HG03025 (cell line): ENCODE measurements around the gene UBA6.
A peak's percentile ranks its signal among the peaks of the same experiment; 100 is the strongest.
"Not testable (repeated sequence)": the region's sequence is repeated elsewhere in the genome, so short reads cannot be mapped to it uniquely, and the experiment has no call there.

Experiments used
- ATAC-seq: cut with Tn5 transposase; IDR thresholded peaks from one replicate; pipeline ENCODE4 v1.9.1; 2021; ENCODE audit warnings: mild to moderate bottlenecking, moderate library complexity; ENCODE audit not compliant: unreplicated experiment, low FRiP score

UBA6 gene

DNA sequence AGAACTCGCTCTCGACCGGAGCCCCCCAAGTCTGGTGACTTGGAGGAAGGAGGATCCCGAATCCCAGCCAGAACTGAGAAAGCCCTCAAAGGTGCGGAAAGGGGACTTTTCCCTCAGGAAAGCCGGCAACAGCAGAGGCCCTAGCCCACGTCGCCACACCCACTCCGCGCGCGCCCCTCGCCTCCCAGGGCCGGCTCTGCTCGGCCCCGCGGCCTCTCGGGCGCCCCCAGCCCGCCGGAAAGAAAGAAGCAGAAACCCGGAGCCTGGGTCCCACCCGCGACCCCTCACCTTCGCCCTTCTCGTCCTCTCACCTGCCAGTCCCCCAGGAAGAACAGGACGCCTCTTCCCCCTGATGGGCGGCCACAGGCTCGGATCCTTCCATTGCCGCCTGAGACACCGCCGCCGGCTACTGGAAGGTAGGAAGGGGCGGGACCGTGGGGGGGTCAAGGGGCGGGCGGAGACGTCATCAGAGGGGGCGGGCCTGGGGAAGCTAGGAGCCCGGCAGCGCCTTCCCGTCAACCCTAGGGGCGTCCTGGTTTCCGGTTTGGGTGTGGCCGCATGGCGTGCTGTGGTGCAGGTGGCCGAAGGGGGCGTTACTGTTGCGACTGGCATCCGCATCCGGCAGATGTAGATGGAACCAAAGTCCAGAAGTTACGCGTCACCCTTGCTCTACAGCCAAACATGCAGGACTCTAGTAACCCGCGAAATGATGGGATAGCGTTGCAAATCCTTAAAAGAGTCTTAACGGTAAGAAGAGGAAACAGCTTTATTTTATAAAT, at the start of gene UBA6:
Gene UBA6, minus strand, starts transcription at position 418 of the 779 bp plus-strand sequence. Its CDS starts 36 bp downstream, at position 382.
- peak; percentile 97 for ATAC-seq

DNA sequence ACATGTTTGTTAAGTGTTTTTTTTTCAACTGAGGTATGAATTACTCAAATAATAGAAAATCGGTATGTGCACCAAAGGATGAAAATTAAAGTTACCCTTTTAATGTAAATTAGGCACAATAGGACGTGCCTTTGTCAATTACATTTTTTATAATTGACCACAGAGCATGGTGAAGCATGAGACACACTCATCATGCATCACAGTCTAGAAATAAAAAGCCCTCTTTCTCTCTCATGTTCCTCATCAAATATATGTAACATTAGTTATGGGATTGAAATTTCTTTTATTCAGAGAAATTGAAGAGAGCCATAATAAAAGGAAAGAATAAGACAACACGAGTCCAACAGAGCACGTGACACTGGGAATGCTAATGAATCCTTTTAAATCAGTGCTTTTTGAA, 49.7 kb upstream of the UBA6 start:
- ATAC-seq, result no peak

DNA sequence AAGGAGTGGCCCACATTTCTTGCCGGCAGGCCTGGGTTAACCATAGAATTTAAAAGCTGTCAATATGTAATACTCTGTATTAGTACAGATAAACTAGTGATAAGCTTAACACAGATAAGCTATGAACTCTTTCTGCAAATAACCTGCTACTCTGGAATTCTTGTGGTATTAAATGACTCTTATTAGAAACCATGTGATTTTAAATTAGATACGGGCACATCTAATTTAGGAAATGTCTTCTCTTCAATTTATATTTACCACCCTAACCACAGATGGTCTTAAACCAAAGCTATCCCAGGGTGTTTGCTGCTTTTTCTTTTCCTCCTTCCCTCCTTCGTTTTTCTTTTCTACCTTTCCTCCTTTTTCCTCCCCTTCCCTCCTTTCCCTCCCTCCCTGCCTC, 48.3 kb upstream of the UBA6 start:
- no peak for ATAC-seq

DNA sequence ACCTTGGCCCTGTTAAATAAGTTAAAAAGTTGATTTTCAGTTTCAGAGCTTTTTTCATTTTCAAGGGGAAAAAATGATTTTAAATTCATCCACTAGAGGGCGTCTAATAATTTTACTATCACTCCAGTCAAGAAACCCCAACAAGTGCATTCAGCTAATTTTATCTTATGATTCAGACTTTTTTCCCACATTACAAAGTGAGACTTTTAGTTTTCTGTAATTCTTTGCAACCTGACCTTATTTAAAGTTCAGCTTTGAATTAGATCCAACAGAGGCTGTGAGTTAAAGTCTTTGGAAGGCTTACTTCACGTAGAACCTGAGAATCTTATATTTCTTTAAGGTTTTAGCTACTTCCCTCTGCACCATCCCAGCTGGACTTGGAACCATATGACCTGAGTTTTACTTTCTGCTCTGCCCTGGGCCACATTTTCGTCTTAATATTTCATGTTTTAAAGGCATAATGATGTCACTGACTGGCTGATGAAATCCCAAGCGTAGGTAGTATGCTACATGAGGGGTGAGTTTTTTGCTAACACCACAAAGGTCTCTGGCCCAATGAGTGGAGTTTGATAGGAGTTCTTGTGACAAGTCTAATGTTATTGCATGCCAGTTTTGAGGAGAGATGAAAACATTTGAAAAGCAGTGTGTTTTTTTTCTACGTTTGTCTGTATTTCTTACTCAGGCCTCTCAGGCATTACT, 46.0 kb upstream of the UBA6 start:
- no peak for ATAC-seq

DNA sequence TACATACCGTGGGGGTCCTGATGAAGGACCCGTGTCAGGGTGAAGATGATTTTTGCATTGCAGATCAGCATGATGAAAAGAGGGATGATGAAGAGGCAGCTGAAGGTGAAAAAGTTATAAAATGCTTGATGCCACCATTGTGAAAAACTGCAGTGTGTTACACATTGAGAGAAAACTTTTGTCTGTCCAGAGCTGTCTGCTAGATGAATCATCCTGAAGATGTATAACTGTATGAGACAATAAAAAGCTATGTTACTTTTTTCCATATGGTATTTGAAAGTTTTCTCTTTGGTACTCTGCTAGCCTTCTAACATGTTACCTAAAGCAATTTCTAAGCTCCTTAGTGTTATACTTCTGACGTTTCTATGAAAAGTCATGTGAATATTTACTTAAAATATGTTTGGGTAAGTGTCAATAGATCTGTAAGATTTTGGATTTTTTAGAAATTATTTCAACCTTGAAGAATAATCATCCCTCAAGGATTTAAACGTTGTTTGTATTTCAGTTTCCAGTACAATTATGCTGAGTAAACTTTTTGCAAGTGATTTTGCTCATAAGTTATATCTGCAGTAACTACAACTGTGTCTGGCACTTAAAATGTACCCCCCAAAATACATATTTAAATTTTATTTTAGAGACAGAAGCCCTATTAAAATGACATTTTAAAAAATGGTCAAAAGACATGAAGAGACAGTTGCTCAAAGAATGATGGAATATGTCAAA, 43.8 kb upstream of the UBA6 start:
- ATAC-seq, result no peak

DNA sequence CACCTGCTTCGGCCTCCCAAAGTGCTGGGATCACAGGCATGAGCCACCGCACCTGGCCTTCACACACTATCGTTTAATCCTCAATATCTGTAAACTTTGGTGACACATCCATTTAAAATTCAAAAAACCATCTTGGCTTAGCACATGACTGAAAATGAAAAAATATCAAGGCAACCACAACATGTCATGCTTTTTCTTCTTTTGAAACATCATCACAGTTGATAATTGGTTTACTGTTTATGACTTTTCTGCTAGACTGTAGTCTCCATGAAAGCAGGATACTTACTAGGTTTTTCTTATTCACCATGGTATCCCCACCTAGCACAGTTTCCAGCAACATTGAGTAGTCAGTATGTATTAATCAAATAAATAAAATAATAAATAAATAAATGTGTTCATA, 42.2 kb upstream of the UBA6 start:
- no peak for ATAC-seq

DNA sequence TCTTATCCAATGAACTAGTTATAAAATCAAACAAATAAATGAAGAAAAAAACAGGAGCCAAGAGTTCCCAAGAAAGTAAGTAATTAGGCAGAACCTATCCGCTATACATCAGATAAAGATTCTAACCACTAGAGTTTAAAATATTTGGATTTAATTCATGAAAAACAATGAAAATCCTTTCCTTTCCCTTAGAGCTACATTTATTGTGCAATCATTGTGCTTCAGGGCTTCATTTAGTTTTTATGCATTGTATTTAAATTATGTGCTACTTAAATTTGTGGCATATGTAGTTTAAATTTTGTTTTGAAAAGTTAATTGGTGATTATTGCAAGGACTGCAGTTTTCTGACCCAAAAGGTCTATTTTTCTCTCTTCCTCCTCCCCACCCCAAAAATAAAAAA, 35.3 kb upstream of the UBA6 start:
- ATAC-seq, result no peak

DNA sequence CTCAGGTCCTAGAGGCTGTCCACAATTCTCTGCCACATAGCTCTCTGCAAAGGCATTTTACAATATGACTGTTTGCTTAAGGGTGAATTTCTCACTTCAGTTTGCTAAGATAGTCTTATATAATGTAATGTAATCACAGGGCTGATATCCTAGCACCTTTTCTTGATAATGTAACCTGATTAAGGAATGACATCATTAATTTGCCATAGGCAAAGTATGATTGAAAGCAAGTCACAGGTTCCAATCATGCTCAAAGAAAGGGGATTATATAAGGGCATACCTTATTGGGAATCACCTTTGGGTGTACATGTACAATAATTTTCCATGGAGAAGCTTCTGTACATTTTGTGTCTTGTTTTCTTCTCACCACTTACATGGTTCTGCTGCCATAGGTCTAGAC, 34.4 kb upstream of the UBA6 start:
- no peak for ATAC-seq

DNA sequence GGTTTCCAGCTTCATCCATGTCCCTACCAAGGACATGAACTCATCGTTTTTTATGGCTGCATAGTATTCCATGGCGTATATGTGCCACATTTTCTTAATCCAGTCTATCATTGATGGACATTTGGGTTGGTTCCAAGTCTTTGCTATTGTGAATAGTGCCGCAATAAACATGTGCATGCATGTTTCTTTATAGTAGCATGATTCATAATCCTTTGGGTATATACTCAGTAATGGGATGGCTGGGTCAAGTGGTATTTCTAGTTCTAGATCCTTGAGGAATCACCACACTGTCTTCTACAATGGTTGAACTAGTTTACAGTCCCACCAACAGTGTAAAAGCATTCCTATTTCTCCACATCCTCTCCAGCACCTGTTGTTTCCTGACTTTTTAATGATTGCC, 29.6 kb upstream of the UBA6 start:
- ATAC-seq, result not testable (repeated sequence)

DNA sequence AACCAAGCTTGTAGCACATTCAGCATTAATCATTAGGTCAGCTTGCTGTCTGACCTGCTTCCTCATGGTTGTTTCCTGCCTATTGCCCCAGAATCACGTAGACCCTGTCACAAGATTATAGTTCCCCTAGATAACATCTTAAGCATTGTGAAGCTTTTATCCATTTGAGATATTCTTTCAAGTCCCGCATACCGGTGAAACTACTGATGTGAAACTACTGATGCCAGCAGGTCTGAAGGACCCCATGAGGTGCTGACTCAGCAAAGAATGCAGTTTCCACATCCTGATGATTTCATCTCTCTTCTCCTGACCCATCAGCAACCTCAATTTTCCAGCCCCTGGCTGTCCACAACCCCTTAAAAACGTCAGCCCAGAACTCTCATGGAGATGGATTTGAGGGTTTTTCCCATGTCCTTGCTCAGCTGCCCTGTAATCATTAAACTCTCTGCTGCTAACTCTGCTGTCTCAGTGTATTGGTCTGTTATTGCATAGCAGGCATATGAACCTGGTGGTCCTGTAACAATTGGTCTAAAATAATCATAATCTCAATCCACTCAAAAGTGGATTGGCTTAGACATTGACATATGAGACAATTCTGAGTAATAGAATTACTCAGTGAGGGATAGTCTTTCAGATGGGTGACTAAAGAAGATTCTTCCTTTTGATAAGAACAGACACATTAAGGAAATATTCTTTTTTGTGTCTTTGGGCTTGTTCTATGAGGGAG, 26.3 kb upstream of the UBA6 start:
- no peak for ATAC-seq

DNA sequence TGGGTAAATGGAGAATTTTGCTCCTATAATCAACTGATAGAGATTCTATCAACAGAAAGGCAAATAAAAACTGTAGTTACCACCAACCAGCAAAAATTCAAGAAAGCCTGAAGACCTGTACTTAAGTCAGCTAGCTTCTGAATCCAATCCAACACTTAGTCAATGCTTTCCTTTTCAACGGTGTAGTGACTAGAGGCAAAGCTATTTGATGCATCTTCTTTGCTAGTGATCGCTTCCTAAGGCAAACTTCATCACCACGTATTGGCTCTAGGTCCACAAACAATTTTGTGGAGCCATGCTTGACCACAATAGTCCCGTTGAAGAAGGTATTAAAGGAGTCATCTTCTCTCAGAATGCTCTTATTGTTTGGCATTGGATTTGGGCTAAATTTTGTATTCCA, 25.0 kb upstream of the UBA6 start:
- ATAC-seq, result no peak

DNA sequence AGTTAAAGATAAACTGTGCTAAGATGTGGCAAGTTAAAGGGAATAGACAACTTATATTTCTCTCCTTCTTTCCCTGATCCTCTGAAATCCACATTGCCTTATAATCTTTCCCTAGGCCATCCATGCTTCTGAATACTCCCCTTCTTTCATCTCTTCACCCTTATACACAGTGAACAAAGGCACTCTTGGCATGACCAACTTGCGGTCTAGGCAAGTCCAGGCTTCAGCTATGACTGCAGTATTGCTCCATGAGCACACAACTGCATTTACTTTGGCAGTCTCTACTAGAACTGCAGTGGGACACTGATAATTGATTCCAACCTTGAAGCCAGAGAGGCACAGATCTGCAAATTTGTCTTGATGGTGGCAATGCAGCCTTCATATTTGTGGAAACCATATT, 24.2 kb upstream of the UBA6 start:
- no peak for ATAC-seq

DNA sequence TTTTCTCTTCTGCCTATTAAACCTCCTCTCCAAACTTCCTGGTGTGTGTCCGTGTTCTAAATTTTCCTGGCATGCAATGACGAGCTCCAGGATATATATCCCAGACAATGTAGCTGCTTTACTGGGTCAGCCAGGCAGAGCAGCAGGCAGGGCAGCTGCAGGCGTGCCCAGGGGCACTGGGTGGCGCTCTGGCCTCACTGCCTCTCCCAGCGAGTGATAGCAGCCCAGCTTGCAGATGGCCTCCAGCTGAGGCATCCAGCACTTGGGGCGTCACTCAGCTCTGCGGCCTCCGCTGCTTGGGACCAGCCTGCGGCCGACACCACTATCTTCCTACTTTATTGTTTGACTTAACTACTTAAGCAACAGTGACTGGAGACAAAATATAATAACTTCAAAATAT, 23.0 kb upstream of the UBA6 start:
- ATAC-seq, result no peak

DNA sequence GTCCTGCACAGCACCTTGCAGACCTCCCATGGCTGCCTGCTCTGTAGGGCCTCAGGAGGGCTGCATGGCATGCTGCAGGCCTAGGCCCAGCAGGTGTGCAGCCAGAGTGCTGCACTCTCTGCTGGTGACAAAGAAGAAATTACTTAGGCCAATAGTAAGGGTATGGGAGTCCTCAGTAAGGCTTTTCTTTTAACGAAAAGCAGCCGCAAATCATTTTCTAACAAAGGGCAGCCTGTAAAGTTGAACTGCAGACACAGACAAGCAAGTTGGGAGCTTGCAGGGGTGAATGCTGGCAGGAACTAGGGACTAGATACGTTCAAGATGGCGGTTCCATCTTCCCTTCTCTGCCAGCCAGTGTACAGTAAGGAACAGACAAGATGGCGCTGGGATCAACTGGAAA, 22.4 kb upstream of the UBA6 start:
- no peak for ATAC-seq

DNA sequence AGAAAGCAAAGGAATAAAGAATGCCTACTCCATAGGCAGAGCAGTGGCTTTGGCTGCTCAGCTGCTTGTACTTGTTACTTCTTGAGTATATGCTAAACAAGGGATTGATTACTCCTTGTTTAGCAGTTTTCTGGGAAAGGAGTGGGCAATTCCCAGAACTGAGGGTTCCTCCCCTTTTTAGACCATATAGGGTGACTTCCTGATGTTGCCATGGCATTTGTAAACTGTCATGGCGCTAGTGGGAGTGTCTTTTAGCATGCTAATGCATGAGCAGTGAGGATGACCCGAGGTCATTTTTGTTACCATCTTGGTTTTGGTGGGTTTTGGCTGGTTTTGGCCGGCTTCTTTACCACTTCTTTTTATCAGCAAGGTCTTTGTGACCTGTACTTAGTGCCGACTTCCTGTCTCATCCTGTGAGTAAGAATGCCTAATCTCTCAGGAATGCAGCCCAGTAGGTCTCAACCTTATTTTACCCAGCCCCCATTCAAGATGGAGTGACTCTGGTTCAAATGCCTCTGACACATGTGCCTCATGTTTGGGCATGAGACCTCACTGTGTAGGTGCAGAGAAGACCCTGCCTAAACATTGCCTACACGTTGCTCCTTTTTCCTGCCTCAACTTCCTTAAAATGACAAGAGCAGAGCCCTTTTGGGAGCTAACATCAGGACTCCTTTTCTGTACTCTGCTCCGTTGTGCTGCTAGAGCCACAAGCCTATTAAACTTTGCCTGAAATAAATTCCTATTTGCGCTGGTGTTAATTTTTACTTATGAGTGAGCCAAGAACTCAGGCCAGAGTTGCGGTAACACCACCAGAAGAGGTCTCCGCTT, 21.0 kb upstream of the UBA6 start:
- no peak for ATAC-seq

DNA sequence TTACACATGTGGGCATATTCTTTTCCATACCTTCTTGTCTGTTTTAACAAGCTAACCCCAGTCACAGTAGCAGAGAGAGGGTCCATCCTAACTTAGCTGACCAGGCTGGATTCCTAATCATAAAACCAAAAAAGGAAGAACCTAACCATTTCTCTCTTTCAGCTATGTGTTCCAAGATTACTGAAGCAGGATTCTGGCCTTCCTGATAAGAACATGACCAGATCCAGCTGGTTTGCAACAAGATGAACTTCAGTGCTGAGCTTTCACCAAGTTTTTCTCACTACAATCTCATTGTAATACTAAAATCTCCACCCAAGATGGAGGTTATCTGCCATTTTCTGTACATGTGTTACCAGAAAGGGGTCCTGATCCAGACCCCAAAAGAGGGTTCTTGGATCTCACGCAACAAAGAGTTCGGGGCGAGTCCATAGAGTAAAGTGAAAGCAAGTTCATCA, 20.4 kb upstream of the UBA6 start:
- no peak for ATAC-seq

DNA sequence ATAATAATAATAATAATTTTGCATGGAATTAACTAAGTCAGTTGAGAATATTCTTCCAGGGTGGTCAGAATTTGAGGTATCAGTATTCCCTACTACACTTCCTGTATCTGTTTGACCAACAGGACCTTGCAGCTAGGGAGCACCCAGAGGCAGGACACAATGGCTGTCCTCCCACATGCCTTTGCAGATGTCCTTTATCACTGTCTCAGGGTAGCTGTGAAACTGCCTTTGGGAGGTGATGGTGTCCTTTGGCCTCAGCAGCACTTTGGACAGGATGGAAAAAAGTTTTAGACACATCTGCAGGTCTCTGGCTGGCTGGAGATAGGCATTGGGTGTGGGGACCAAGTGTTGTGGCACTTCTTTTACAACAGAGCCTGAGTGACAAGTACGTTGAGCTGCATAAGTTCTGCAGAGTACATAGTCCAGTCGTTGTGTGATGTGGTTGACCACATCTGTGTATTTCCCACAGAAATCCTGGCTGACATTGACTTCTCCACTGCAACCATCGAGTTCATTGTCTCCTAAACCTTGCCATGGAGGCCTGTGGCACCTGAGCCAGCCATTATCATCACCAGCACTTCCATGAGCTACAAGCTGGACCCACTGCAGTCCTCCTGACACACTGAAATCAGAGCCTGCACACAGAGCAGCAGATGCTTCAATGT, 19.1 kb upstream of the UBA6 start:
- ATAC-seq, result no peak

DNA sequence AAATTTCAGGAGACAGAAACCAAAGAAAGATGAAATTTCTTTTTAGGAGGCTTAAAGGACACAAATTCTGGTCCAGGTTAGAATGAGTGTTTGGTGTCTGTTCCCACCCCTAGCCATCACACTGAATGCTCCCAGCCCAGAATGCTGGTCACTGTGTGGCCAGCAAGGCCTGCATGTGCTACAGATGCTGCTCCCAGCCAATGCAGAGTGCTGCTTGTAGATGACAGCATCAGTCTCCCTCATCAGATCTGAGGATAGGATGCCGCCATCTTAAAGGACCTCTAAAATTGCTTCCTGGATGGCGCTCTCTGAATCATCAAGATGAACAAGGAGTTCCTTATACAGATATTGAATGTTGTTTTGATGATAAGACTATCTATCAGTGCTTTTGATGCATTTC, 17.9 kb upstream of the UBA6 start:
- no peak for ATAC-seq

DNA sequence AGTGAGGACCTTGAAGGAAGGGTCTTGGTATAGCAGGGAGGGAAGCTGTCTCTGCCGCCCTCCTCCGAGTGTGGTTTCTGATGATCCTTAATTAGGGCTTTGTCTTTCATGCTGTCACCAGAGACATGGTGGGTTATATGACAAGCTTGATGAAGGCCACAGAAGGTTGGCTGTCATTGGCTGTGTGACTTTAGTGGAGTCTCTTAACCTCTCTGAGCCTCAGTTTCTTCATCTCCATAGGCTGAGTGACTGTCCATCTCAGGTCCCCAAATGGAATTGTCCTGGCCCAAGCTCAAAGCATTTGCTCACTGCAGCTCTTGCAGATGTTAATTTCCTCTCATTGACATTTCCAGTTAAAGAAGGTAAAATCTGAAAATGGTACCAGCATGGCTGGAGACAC, 16.6 kb upstream of the UBA6 start:
- ATAC-seq, result no peak
